Measurements from ENCODE around the gene MZT2A. TPM values are rescaled to one million over a fixed set of nuclear protein-coding genes. Genes with fewer than 3 reads are reported as not detected.
A peak's percentile ranks its signal among the peaks of the same experiment; 100 is the strongest.
"Not testable (repeated sequence)": the region's sequence is repeated elsewhere in the genome, so short reads cannot be mapped to it uniquely, and the experiment has no call there.

The MZT2A gene
- 100 to 1,000 TPM in 1 of 2 donors, 10 to 100 TPM in 1; 71.2 to 162 TPM for total RNA-seq

- not testable (repeated sequence) for H3K9me3 Mint-ChIP-seq; DNase-seq (ENCODE audit: low spot score in 2 of 2)
- H3K27ac Mint-ChIP-seq = peak within 1 kb of the TSS; percentile 98 to 99
- peaks cover 35% of the 10 kb centered on the region in 2 donors for H3K36me3 Mint-ChIP-seq
- ATAC-seq = peak; percentile 8
Measured at GRCh38 chr2:131492015-131492417, at the start of gene MZT2A. Gene MZT2A, minus strand, starts transcription at chr2:131492397. Its CDS starts 21 bp downstream, at chr2:131492376.

- not testable (repeated sequence) for ATAC-seq; H3K9me3 Mint-ChIP-seq; H3K36me3 Mint-ChIP-seq; DNase-seq (ENCODE audit: low spot score in 2 of 2); H3K27ac Mint-ChIP-seq
Measured at GRCh38 chr2:131538856-131539255, 46.7 kb upstream of the MZT2A start.

GRCh38 chr2:131536841-131537240, 44.6 kb upstream of the MZT2A start:
- not testable (repeated sequence) for H3K36me3 Mint-ChIP-seq; H3K27ac Mint-ChIP-seq; ATAC-seq; DNase-seq (ENCODE audit: low spot score in 2 of 2); H3K9me3 Mint-ChIP-seq

- H3K36me3 Mint-ChIP-seq; DNase-seq (ENCODE audit: low spot score in 2 of 2); H3K9me3 Mint-ChIP-seq: not testable (repeated sequence)
Measured at GRCh38 chr2:131535951-131536826, 44.0 kb upstream of the MZT2A start.

GRCh38 chr2:131535526-131535925, 43.3 kb upstream of the MZT2A start:
- ATAC-seq (no peak), DNase-seq (ENCODE audit: low spot score in 2 of 2) (no peak)
- H3K27ac Mint-ChIP-seq = no peak overlapping the region
- no peaks in the 10 kb centered on the region for H3K36me3 Mint-ChIP-seq
- no peaks in the 10 kb centered on the region for H3K9me3 Mint-ChIP-seq

More at GRCh38 chr2:131535951-131536826, 44.0 kb upstream of the MZT2A start:
- not testable (repeated sequence) for H3K27ac Mint-ChIP-seq, ATAC-seq

- H3K27ac Mint-ChIP-seq; ATAC-seq; DNase-seq (ENCODE audit: low spot score in 2 of 2); H3K9me3 Mint-ChIP-seq; H3K36me3 Mint-ChIP-seq: not testable (repeated sequence)
Measured at GRCh38 chr2:131534965-131535364, 42.8 kb upstream of the MZT2A start.

GRCh38 chr2:131534317-131534672, 42.1 kb upstream of the MZT2A start:
- not testable (repeated sequence) for H3K9me3 Mint-ChIP-seq; DNase-seq (ENCODE audit: low spot score in 2 of 2); H3K27ac Mint-ChIP-seq; H3K36me3 Mint-ChIP-seq; ATAC-seq

GRCh38 chr2:131533609-131534316, 41.6 kb upstream of the MZT2A start:
- H3K36me3 Mint-ChIP-seq; DNase-seq (ENCODE audit: low spot score in 2 of 2); ATAC-seq; H3K9me3 Mint-ChIP-seq; H3K27ac Mint-ChIP-seq: not testable (repeated sequence)

- not testable (repeated sequence) for H3K27ac Mint-ChIP-seq; DNase-seq (ENCODE audit: low spot score in 2 of 2); H3K36me3 Mint-ChIP-seq; H3K9me3 Mint-ChIP-seq; ATAC-seq
Measured at GRCh38 chr2:131532723-131533608, 40.8 kb upstream of the MZT2A start.

- not testable (repeated sequence) for H3K9me3 Mint-ChIP-seq; DNase-seq (ENCODE audit: low spot score in 2 of 2); ATAC-seq; H3K27ac Mint-ChIP-seq; H3K36me3 Mint-ChIP-seq
Measured at GRCh38 chr2:131531547-131532185, 39.5 kb upstream of the MZT2A start.

- ATAC-seq = not testable (repeated sequence)
Measured at GRCh38 chr2:131530626-131531344, 38.6 kb upstream of the MZT2A start.

GRCh38 chr2:131529864-131530445, 37.8 kb upstream of the MZT2A start:
- H3K27ac Mint-ChIP-seq, H3K9me3 Mint-ChIP-seq, H3K36me3 Mint-ChIP-seq, ATAC-seq: not testable (repeated sequence)
- peak in 1 of 2 donors; percentile 46 for DNase-seq (ENCODE audit: low spot score in 2 of 2)

More at GRCh38 chr2:131530626-131531344, 38.6 kb upstream of the MZT2A start:
- not testable (repeated sequence) for H3K9me3 Mint-ChIP-seq; H3K27ac Mint-ChIP-seq; H3K36me3 Mint-ChIP-seq; DNase-seq (ENCODE audit: low spot score in 2 of 2)

- H3K36me3 Mint-ChIP-seq, H3K27ac Mint-ChIP-seq, H3K9me3 Mint-ChIP-seq: not testable (repeated sequence)
- ATAC-seq (peak; percentile 36 to 43), DNase-seq (ENCODE audit: low spot score in 2 of 2) (peak; percentile 22 to 54)
Measured at GRCh38 chr2:131528981-131529863, 37.0 kb upstream of the MZT2A start.
